GM15510 (cell line): ENCODE measurements around the gene INSR.

Experiments
- POLR2A ChIP-seq: IDR thresholded peaks from 3 replicates; pipeline ENCODE4 v1.6.1; 2011; ENCODE audit warnings: borderline replicate concordance; ENCODE audit not compliant: insufficient read length; ENCODE audit errors: extremely low read depth

The INSR gene

GRCh38 chr19:7293762-7294557, at the start of gene INSR:
TSS of gene INSR (minus strand) at chr19:7294414. CDS start at chr19:7293891, 523 bp downstream.
- no peak for TF ChIP-seq POLR2A

DNA sequence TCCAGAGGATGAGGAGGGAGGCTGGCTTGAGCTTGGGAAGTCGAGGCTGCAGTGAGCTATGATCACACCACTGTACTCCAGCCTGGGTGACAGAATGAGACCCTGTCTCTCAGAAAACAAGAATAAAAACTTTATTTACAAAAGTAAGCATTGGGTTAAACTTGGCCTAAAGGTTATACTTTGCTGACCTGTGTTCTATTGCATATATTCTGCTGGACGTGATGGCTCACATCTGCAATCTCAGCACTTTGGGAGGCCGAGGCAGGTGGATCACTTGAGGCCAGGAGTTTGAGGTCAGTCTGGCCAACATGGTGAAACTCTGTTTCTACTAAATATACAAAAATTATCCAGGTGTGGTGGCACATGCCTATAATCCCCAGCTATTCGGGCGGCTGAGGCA, 47.9 kb upstream of the INSR start:
- TF ChIP-seq POLR2A = no peak

GRCh38 chr19:7340959-7341837, 47.0 kb upstream of the INSR start:
- TF ChIP-seq POLR2A = no peak

DNA sequence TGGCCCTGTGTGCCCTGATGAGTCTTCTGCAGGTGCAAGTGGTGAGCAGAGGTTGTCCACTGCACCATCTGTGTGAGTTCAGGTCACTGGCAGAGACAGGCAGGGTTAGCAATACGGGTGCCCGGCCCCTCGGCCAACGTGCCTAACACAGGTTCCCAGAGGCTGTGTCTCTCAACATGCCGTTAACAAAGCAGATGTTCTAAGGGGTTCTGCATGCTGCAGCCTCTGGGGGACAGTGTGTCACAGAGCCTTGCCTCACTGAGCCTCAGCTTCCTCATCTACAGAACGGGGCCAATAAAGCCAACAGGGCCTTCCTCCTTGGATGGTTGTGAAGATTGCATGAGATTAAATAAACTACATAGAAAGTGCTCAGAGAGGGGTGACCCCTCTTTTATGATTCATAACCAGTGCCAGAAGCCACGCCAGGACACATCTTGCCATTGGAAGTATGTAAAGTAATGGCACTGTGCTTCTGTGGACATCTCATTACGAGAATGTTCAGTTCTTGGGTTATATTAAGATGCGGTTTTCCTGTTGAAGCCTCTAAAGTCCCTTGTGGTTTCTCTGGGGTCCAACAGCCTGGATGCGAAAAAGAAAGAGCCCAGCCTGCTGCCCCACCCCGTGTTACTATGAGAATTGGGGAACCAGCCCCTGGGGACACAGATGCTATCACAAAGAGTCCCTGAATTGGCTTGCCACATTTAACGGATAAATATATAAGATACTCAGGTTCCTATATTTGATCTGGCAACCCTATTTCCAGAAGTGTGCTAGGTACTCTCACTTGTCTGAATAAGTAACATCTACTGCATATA, 43.4 kb upstream of the INSR start:
- TF ChIP-seq POLR2A = peak; percentile 32

GRCh38 chr19:7336321-7336973, 42.2 kb upstream of the INSR start:
- no peak for TF ChIP-seq POLR2A

DNA sequence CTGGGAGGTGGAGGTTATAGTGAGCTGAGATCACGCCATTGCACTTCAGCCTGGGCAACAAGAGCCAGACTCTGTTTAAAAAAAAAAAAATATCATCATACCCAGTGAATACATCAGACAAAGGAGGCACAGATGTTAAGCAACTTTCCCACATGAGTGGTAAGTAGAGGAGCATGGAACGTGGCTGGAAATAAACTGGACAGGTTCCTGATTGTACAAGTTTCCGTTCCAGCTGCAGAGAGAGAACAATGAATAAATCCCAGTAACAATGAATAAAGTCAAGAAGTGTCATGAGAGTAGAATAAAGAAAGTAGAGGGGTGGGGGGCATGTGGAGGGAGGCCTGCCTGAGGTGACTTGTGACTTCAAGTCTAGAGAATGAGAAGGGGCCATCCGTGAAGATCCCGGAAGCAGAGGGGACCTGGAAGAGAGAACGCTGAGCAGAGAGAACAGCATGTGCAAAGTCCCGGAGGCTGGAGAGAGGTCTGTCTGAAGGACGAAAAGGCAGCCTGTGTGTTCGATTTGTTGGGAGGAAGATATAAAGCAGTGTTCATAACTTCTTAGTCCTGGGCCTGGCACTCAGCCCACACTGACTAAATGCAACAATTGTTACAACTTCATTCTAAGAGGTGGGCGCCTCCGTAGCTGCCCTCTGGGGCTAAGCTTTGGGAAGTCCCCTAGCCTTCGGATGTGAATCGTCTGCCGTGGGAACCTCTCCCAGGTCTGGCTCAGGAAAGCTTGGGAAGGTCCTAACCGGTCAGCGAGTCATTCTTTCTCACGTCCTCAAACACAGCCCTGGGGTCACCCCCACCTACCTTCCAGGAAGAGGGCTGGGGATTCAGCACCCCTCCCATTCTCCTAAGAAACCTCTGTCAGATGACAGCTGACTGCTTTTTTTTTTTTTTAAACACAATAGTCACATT, 39.2 kb upstream of the INSR start:
- no peak for TF ChIP-seq POLR2A

DNA sequence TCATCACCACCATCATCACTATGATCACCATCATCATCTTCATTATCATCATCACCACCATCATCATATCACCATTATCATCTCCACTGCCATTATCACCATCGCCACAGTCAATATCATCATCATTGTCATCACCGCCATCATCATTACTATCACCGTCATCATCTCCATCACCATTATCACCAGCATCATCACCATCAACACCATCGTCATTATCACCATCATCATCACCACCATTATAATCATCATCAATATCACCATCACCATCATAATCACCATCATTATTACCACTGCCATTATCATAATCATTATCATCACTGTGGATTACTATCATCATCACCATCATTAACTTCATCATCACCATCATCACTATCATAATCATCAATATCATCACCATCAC, 37.2 kb upstream of the INSR start:
- no peak for TF ChIP-seq POLR2A

DNA sequence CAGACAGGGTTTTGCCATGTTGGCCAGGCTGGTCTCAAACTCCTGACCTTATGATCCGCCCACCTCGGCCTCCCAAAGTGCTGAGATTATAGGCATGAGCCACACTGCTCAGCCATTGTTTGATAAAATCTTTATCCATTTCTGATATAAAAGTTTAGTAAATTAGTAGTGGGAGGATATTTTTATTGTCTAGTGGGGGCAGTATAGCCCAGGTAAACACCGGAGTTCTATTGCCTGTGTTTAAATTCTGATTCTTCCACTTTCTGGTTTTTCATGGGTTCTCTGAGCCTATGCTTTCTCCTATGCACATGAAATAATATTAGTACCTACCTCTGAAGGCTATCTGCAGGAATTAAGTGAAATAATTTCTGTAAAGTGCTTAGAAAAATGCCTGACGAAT, 34.4 kb upstream of the INSR start:
- no peak for TF ChIP-seq POLR2A

DNA sequence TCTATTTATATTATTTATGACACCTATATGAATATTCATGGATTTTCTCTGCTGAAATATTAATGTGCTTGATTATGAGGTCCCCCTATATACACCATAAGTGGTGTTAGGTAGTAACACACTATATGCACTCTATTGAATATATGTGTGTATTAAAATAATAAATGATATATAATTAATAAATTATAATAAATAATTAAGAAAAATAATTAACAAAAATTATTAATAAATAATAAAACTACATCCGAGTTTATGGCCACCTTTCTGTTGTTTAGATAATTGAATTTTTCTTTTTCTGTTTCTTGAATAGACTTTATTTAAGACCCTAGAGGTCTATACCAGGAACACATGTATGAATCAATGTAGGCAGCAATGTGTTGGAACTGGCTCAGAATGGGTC, 33.6 kb upstream of the INSR start:
- TF ChIP-seq POLR2A = no peak

DNA sequence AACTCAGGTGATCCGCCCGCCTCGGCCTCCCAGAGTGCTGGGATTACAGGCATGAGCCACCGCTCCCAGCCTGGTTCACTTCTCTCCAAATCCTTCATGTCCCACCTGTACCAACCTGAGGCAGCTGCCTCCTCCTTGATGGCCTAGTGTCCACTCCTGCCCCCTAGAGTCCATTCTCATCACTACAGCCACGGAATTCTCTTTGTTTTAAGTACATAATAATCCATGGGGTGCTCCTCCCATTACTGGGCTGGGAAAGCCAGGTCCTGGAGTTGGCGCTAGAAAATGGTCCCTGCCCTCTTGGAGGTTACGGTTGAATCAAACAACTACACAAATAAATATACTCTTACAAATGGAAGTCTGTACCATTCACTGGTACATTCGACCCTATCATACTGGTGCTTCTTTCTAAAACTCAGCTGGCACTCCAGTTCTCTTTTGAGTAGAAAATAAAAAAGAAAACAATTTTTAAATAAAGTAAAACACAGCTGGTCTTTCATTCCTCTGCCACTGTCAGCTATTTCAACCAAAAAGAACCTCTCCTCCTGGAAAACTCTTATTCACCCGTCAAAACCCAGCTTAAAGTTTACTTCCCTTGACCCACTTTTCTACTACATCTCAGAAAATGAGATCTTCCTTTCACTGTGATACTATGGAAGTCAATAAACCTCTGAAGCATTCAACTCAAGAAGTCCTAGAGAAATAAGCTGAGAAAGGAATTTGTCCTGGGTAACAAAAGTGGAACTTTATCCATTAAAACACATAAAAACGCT, 32.1 kb upstream of the INSR start:
- TF ChIP-seq POLR2A = no peak

GRCh38 chr19:7318176-7318575, 24.0 kb upstream of the INSR start:
- TF ChIP-seq POLR2A = no peak

DNA sequence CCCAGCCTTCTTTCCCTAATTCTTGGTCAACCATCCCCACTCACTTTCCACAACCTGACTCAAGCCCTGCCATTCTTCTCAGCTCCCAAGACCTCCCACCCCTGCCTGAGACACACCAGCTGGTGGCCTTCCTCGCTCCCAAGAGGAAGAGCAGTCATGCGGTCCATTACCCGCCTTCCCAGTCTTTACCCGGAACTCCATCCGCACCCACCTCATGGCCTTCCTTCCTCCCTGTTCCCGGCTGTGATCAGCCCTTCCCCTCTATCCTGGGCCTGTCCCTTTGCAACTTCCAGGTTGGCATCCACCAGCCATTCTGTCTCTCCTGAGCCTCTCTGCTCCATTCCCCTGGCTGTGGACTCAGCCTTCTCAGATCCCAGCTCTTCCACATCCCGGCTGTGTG, 18.6 kb upstream of the INSR start:
- TF ChIP-seq POLR2A = no peak

DNA sequence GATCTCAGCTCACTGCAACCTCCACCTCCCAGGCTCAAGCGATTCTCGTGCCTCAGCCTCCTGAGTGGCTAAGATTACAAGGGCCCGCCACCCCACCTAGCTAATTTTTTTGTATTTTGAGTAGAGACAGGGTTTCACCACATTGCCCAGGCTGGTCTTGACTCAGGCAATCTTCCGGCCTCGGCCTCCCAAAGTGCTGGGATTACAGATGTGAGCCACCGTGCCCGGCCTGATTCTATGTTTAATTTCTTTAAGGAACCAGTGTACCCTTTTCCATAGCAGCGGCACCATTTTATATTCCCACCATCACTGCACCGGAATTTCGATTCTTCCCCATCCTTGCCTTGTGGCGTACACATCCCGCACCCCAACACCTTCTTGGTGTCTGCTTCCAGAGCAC, 17.7 kb upstream of the INSR start:
- TF ChIP-seq POLR2A = no peak
